ENCODE measurements around the gene SH2D2A.

GRCh38 chr1:156772728-156773497 lies 43.7 kb downstream of the SH2D2A start:
- TF ChIP-seq YY1 (IDR thresholded peaks at IDR 0.05; ENCODE audit: insufficient read depth, insufficient read length) = no peak
- TF ChIP-seq ZNF274 (IDR thresholded peaks at IDR 0.05; ENCODE audit: low read depth, low read length) = no peak
- no peak for TF ChIP-seq SUZ12 (IDR thresholded peaks at IDR 0.05; ENCODE audit: extremely low read depth, insufficient read depth, insufficient read length)

Data from NT2/D1 (cell line).